ENCODE measurements around the gene RERG. TPM values are rescaled to one million over a fixed set of nuclear protein-coding genes. Genes with fewer than 3 reads are reported as not detected.
A peak's percentile ranks its signal among the peaks of the same experiment; 100 is the strongest.

Gene RERG
- total RNA-seq, 1 experiment from 2014 or later = not detected

DNA sequence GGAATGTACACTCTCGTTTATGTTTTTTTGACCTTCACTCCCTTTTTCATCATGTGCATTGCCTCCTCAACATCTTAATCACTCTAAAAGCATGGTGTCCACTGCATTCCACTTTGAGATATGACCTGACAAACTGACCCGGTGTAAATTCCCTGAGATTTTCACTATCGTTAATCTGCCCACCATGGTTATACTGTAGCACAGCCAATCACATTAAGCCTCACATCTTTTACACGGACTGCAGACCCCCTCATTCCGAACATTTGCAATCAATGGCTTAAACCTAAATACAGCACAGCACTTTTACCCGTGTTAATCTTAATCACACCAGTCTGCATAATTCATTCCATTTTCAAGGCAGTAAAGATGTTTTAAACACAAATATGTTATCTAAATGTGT, 2.4 kb downstream of the RERG start:
- no peak for DNase-seq (ENCODE audit: low read depth)

- no peak for DNase-seq (ENCODE audit: low read depth)
These were observed 5.0 kb downstream of the RERG start for GRCh38 chr12:15216036-15216889.

DNA sequence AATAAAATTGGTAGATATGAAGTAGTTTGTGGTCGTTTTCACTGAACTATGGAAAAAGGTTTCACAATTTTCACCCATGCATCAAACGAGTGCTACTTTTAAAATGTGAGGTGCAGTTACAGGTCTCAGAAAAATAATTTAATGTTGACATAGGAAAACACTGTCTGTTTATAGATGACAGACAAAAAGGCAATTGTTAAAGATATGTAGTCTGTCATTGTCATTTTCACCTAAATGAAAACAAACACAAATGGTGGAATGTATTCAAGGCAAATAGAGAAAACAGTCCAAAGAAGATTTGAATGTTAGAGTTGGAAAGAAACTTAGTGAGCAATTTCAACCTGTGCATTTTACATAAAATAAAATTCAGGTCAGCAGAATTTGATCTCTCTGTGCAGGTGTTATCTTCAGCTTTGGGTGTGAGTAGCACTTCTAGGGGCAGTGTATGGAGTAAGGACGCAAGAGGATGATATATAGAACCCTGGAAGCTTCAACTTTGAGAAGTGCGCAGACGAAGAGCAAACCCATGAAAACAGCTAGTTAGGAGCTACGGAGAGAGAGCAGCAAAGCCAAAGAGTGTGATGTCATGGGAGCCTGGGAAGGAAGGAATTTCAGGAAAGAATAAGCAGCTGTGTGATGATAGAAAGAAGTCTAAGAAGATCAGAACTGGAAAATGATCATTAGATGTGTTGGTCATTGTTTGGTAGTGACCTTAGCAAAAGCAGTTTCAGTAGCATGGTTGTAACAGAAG, 6.2 kb downstream of the RERG start:
- no peak for DNase-seq (ENCODE audit: low read depth)

DNA sequence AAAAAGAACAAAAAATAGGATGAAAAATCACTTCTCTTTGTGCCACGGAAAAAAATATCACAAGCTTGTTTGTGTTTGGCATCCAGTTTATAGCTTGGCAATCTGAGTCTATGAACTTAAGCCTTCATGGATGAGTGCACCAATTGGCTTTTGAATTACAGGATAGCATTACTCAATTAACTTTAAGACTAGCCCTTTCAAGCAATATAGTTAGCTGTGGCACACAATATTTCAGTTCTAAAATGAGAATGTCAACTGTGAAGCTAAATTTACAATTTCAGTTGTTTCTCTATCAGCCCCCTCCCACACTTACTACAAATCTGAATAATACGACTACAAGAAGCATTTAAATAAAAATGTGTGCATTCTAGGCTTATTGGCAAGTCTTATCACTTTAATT, 8.3 kb downstream of the RERG start:
- no peak for DNase-seq (ENCODE audit: low read depth)

DNA sequence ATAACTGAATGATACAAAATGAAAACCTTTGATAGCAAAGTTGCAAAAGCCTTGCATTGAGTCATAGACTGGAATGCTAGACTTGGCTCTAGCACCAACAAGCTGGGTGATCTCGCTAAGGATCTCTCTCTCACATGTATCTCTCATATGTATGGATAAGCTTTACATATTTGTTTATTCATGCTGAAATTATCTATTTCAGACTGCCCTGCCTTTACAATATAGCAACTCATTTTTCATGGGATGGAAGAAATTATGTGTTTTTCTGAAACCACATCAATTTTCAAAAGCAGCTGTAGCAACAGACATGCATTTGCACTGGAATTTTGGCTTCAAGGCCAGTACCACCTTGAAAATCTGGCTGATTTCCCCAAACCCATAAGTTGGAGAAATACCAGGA, 11.4 kb downstream of the RERG start:
- peak; percentile 37 for DNase-seq (ENCODE audit: low read depth)

DNA sequence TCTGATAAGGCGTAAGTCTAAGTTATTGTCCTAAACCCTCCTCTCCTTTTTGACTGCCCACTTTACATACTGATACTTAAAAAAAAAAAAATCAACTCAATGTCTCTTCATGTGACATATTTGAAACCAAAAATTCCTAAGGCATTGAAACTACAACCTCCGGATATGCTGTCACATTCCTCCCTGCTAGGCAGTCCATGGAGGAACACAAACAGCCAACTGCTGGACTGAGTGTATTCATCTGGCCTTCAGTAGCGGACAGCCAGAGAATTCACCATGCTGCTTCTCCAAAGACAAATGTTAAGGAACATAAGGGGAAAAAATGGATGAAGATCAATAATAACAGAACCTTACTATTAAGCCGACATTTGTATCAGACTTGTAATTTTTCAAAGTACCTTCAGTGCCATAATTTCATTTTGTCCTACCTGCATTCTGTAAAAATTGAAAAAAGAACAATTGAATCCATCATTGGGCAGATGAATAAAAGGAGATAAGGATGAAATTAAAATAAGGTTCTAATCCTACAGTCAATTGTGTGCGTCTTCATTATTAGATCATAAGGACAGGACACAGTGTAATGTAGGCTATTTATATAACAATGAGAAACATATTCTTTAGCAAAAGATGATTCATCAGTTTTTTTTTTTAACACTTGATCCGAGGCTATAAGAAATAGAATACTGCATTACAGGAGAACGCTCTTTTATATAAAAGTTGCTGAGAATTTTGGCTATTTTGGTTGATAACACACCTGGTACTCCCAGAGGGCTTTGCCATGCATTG, 12.2 kb downstream of the RERG start:
- DNase-seq (ENCODE audit: low read depth) = no peak

DNA sequence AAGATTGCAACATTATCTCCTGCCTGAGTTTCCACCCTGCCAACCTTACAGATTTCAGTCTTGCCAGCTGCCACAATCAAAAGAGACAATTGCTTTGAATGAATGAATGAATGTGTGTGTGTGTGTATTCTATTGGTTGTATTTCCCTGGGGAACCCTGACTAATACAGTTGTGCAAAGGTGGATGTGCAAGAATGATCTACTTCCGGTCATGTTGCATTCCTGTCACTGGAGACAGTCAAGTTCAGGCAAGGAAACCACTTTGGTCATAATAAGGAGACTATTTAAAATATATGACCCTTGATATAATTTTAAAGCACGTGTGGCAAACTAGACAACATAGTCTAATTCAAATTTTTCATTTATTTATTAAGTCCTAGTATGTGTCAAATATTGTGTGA, 13.1 kb downstream of the RERG start:
- DNase-seq (ENCODE audit: low read depth) = no peak

DNA sequence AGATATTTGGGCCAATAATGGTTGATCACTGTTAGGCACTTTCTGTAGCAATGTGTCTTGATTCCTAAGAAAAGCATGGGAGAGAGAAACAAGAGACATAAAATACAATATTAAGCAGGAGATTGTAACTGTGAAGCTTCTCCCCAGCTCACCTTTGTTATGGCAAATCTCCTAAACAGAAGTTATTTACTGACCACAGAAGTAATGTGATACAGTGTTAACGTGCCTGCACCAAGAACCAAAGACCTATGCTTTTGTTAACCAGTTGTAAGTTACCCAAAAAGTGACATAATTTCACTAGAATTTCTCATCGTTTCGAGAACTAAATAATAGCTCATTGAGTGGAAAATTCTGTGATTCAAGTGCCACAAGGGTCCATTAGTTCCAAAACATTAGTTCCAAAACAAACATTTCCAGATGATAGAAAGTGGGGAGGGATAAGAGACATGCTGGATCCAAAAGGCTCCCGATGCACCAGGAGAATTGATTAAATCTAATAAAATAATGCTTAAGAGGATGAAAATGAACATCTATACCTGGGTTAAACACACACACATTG, 14.3 kb downstream of the RERG start:
- DNase-seq (ENCODE audit: low read depth) = no peak

DNA sequence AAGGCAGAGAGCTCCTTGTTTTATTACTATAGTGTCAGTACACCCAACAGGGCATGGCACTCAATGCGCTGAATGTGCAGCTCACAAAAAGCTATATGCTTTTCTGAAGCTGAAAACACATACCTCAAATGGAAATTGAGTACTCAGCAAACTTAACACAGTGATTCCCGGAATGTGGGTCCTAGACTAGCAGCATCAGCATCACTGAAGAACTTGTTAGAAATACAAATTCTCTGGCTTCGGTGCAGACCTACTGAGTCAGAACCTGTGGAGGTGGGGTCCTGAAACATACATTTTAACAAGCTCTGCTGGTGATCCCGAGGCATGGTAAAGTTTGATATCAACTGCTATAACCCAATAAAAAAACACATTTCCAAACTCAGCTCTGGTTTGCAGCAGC, 14.9 kb downstream of the RERG start:
- DNase-seq (ENCODE audit: low read depth) = no peak

GRCh38 chr12:15205341-15206010, 15.7 kb downstream of the RERG start:
- DNase-seq (ENCODE audit: low read depth) = no peak

DNA sequence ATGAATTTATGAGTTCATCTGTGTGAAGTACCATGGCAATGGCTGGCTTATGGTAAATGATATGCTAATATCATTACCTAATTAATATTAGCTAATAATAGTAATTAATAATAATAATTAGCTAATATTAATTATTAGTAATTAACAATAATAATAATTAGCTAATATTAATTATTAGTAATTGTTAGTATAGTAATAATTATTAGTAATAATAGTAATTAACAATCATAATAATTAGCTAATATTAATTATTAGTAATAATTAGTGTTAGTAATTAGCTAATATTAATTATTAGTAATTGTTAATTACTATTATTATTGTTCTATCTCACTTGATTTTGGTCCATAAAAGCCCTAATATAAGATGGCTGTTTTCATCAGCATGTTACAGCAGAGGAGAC, 19.8 kb downstream of the RERG start:
- DNase-seq (ENCODE audit: low read depth) = no peak

DNA sequence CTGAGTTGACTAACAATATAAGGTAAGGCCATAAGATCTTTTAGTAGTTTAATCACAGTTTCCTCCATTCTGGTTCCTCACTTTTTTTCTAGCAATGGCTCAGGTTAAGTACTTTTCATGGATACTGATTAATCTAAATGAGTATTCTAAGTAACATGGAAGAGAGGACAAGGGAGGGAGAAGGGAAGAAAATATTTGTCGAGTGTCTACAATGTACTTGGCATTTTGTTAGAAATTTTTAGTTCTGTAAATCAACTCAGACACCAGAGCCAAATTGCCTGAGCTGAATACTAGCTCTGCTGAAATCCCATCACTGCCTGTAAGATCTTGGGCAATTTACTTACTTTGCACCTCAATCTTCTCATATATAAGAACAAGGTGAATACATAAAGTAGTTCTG, 20.2 kb downstream of the RERG start:
- no peak for DNase-seq (ENCODE audit: low read depth)

- no peak for DNase-seq (ENCODE audit: low read depth)
These were observed 20.6 kb downstream of the RERG start for GRCh38 chr12:15200641-15201040.

DNA sequence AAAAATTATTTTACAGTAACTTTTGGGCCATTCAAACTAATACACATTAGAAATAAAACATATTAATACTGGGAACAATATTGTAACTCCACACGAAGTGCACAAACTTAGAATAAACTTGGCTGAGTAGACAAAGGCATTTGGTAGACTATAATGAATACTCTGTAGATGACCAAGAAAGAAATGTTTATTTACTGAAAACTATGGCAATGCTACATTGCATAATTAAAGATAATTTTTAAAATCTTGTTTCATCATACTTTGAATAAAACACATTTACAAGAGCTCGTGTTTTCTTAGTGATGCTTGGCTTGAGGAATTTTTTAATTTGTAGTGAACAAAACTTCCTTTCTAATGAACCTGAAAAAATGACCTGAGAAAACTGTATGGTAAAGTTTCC, 21.3 kb downstream of the RERG start:
- no peak for DNase-seq (ENCODE audit: low read depth)

- no peak for DNase-seq (ENCODE audit: low read depth)
These were observed 24.3 kb downstream of the RERG start for GRCh38 chr12:15196678-15197505.

- DNase-seq (ENCODE audit: low read depth) = no peak
These were observed 25.0 kb downstream of the RERG start for GRCh38 chr12:15196221-15196620.

DNA sequence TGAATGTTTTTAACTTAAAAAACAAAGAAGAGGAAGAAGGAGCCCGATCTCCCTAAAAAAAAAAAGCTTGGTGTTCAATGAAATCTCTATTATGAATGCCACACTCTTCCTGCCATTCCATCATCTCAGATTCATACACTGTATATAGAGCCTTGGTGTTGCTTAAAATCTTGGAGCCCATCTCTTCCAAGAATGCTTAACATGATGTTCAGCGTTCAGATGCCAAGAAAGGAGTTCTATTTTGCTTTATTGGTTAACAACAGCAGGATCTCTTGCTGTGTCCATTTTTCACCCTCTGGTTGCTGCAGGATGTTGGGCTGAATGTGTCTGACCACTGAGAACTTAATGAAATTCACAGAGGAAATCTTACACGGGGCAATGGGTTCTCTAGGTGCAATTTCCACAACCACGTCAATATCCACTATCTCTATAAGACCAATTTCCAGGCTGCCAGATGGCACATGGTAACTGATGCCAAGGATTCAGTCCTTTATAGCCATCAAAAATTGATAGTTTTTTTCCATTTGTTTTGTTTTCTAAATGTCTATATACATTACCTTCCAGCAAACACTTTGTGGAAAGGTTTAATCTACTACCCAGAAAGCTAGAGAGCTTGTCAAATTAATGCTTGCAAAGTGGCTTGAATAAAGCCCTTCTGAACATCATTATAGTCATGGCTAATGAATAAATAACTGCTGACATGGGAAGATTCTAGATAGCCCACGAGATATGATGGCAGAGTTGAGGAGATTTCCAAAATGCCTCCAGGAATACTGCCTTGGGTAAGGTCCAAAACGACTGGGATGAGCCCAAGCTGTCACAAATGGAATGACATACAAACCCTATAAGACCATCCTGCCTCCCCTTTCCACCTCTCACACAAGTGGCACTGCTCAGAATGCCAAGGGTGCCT, 26.5 kb downstream of the RERG start:
- DNase-seq (ENCODE audit: low read depth) = no peak

DNA sequence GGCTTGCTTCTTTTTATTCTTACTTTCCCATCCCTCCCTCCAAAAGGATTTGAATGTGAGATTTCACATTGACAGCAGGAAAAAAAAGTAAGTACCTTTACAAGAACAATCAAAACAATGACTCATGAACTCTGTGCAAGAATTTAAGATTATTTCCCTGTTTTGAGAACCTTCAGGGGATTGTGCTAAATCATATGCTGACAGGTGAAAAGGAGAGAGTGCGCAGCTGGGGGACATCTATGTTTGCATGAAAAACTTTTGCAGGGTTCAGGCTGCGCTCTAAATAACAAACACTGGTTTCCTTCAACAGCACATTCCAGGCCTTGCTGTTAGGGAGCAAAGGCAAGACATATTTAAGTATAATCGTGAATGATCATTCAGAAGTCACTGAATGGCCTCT, 27.3 kb downstream of the RERG start:
- no peak for DNase-seq (ENCODE audit: low read depth)

- no peak for DNase-seq (ENCODE audit: low read depth)
These were observed 28.5 kb downstream of the RERG start for GRCh38 chr12:15192720-15193119.

DNA sequence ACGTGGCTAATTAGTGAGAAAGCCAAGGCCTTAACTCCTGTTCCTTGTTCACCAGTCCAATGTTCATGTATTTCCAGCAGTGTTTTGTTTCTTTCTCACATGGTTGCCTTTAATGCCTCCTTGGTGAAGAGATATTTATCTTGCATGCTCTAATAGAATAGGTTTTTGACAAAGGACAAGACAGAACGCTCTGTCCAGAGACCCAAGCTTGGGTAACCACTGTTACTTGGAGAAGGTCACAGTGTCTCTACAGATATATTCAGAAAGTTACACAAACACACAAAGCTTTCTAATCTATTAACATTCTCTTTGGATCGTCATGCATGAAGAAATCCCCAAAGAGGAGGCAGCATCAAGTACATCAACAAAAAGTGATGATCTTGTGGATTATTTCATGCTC, 33.1 kb downstream of the RERG start:
- no peak for DNase-seq (ENCODE audit: low read depth)

All from RPMI7951 (cell line).